IMR-90 (cell line): ENCODE measurements around the gene PRUNE2. TPM values are rescaled to one million over a fixed set of nuclear protein-coding genes. Genes with fewer than 3 reads are reported as not detected.

Experiments used
- ATAC-seq: fragments of 200-7000 bp; cut with Tn5 transposase; 2 replicates; pipeline ENCODE4 v1.9.1; 2020; ENCODE audit warnings: low read depth, mild to moderate bottlenecking, moderate library complexity
- BruUV-seq: library from RNA; stranded (reverse); fragments of 400-500 nt; replicated peaks from 2 replicates; lab custom pipeline; 2021; lab: Mats Ljungman, UMichigan
- CTCF ChIA-PET: fragments of 300-600 bp; formaldehyde crosslinking; extraction: SDS; loops from one replicate; lab custom pipeline; 2021; ENCODE audit warnings: antibody characterized with exemption; lab: Yijun Ruan, JAX
- POLR2A ChIA-PET: fragments of 300-600 bp; sonication (Branson Sonifier 250); formaldehyde crosslinking; loops from one replicate; lab custom pipeline; 2022; ENCODE audit warnings: antibody characterized with exemption; ENCODE audit not compliant: unreplicated experiment; lab: Charles Lee
- DNase-seq: peaks from one replicate; pipeline ENCODE4 v3.0.0; 2013
- H2AFZ ChIP-seq: replicated peaks from 2 replicates; pipeline ENCODE3; 2013; ENCODE audit warnings: low read length, mild to moderate bottlenecking; ENCODE audit not compliant: poor library complexity
- H2AK5ac ChIP-seq: 2 replicates; pipeline ENCODE4 v1.6.1; 2013; ENCODE audit warnings: low read depth, low read length, inconsistent platforms
- H2AK9ac ChIP-seq: replicated peaks from 2 replicates; pipeline ENCODE3; 2013; ENCODE audit warnings: mild to moderate bottlenecking, low read depth, low read length, moderate library complexity; ENCODE audit not compliant: poor library complexity
- H2BK120ac ChIP-seq: 2 replicates; pipeline ENCODE4 v1.6.1; 2013; ENCODE audit warnings: low read depth, low read length, inconsistent platforms
- H2BK15ac ChIP-seq: 3 replicates; pipeline ENCODE4 v1.6.1; 2013; ENCODE audit warnings: low read depth, low read length, inconsistent platforms
- H2BK20ac ChIP-seq: 2 replicates; pipeline ENCODE4 v1.6.1; 2013; ENCODE audit warnings: low read depth, mild to moderate bottlenecking, inconsistent platforms, low read length, moderate library complexity
- H2BK5ac ChIP-seq: 2 replicates; pipeline ENCODE4 v1.6.1; 2013; ENCODE audit warnings: mild to moderate bottlenecking, low read depth, low read length, inconsistent platforms; ENCODE audit not compliant: poor library complexity, severe bottlenecking
- H3K14ac ChIP-seq: replicated peaks from 2 replicates; pipeline ENCODE4 v1.6.1; 2013; ENCODE audit warnings: low read depth, low read length, inconsistent platforms
- H3K18ac ChIP-seq: 2 replicates; pipeline ENCODE4 v1.6.1; 2013; ENCODE audit warnings: low read depth, low read length, control low read depth
- H3K23ac ChIP-seq: 2 replicates; pipeline ENCODE4 v1.6.1; 2013; ENCODE audit warnings: low read depth, low read length, inconsistent platforms
- H3K27ac ChIP-seq: 2 replicates; pipeline ENCODE4 v1.5.1; 2013; ENCODE audit warnings: mild to moderate bottlenecking, control low read depth, low read length; ENCODE audit not compliant: insufficient read depth
- H3K27me3 ChIP-seq: 2 replicates; pipeline ENCODE4 v1.6.1; 2013; ENCODE audit warnings: low read length; ENCODE audit not compliant: control insufficient read depth, insufficient read depth
- H3K36me3 ChIP-seq: 2 replicates; pipeline ENCODE4 v1.6.1; 2013; ENCODE audit warnings: low read length, mixed read lengths; ENCODE audit not compliant: control insufficient read depth, insufficient read depth
- H3K4ac ChIP-seq: 2 replicates; pipeline ENCODE4 v1.6.1; 2013; ENCODE audit warnings: low read depth, low read length, inconsistent platforms
- H3K4me1 ChIP-seq: 2 replicates; pipeline ENCODE4 v1.6.1; 2013; ENCODE audit warnings: low read length, mixed read lengths; ENCODE audit not compliant: control insufficient read depth, insufficient read depth
- H3K4me2 ChIP-seq: 2 replicates; pipeline ENCODE4 v1.6.1; 2013; ENCODE audit warnings: low read depth, mild to moderate bottlenecking, control low read depth, low read length, moderate library complexity
- H3K4me3 ChIP-seq: 2 replicates; pipeline ENCODE4 v1.5.1; 2013; ENCODE audit warnings: low read depth, mild to moderate bottlenecking, control low read depth, low read length, moderate library complexity; ENCODE audit not compliant: insufficient read depth
- H3K56ac ChIP-seq: 2 replicates; pipeline ENCODE4 v1.6.1; 2013; ENCODE audit warnings: low read length, inconsistent platforms; ENCODE audit not compliant: insufficient read depth; ENCODE audit errors: extremely low read depth
- H3K79me1 ChIP-seq, 2 experiments: 2 replicates each; pipeline ENCODE4 v1.6.1; 2013; ENCODE audit warnings: low read length in 2 of 2, inconsistent platforms in 1 of 2, low read depth in 1 of 2
- H3K9ac ChIP-seq: 2 replicates; pipeline ENCODE4 v1.6.1; 2013; ENCODE audit warnings: low read depth, low read length, control low read depth
- H3K9me1 ChIP-seq: 2 replicates; pipeline ENCODE4 v1.6.1; 2013; ENCODE audit warnings: low read length, inconsistent platforms; ENCODE audit not compliant: insufficient read depth
- H3K9me3 ChIP-seq: 2 replicates; pipeline ENCODE4 v1.6.1; 2013; ENCODE audit warnings: low read length; ENCODE audit not compliant: control insufficient read depth, insufficient read depth
- H4K20me1 ChIP-seq: 2 replicates; pipeline ENCODE4 v1.6.1; 2013; ENCODE audit warnings: low read length, inconsistent platforms; ENCODE audit not compliant: insufficient read depth
- H4K5ac ChIP-seq: 2 replicates; pipeline ENCODE4 v1.6.1; 2013; ENCODE audit warnings: mild to moderate bottlenecking, low read depth, low read length, control low read depth
- H4K8ac ChIP-seq, 2 experiments: 2 replicates each; pipeline ENCODE4 v1.6.1; 2013; ENCODE audit warnings: low read depth in 2 of 2, low read length in 2 of 2, control low read depth in 1 of 2, inconsistent platforms in 1 of 2
- H4K91ac ChIP-seq: 2 replicates; pipeline ENCODE4 v1.6.1; 2013; ENCODE audit warnings: low read depth, low read length, inconsistent platforms; ENCODE audit not compliant: insufficient read depth
- BHLHE40 ChIP-seq: fragments of 150-350 bp; IDR thresholded peaks from 2 replicates; pipeline ENCODE4 v1.6.1; 2016; ENCODE audit warnings: mild to moderate bottlenecking, low read depth, low read length
- CEBPB ChIP-seq: IDR thresholded peaks from 2 replicates; pipeline ENCODE4 v1.6.1; 2012; ENCODE audit warnings: low read depth, low read length, improper control_type of control experiment
- CHD1 ChIP-seq: IDR thresholded peaks from 2 replicates; pipeline ENCODE4 v1.6.1; 2012; ENCODE audit warnings: low read depth, low read length, improper control_type of control experiment
- ELK1 ChIP-seq: fragments of 150-350 bp; IDR thresholded peaks from 2 replicates; pipeline ENCODE4 v1.6.1; 2016; ENCODE audit warnings: low read depth, mild to moderate bottlenecking, low read length, moderate library complexity, borderline replicate concordance
- FOS ChIP-seq: fragments of 150-350 bp; IDR thresholded peaks from 2 replicates; pipeline ENCODE4 v1.6.1; 2016; ENCODE audit warnings: low read depth, low read length
- MAFK ChIP-seq: IDR thresholded peaks from 2 replicates; pipeline ENCODE4 v1.6.1; 2012; ENCODE audit warnings: low read depth, low read length, improper control_type of control experiment
- MAZ ChIP-seq: IDR thresholded peaks from 2 replicates; pipeline ENCODE4 v1.6.1; 2012; ENCODE audit warnings: low read depth, mild to moderate bottlenecking, low read length, improper control_type of control experiment, moderate library complexity, borderline replicate concordance
- MXI1 ChIP-seq: IDR thresholded peaks from 2 replicates; pipeline ENCODE4 v1.6.1; 2012; ENCODE audit warnings: low read depth, mild to moderate bottlenecking, low read length, moderate library complexity, borderline replicate concordance
- NFE2L2 ChIP-seq: fragments of 150-350 bp; IDR thresholded peaks from 2 replicates; pipeline ENCODE4 v1.6.1; 2016; ENCODE audit warnings: low read depth, mild to moderate bottlenecking, low read length
- POLR2A ChIP-seq: IDR thresholded peaks from 2 replicates; pipeline ENCODE4 v1.6.1; 2012; ENCODE audit warnings: mild to moderate bottlenecking, low read depth, low read length
- RAD21 ChIP-seq: IDR thresholded peaks from 2 replicates; pipeline ENCODE4 v1.6.1; 2012; ENCODE audit warnings: low read length, improper control_type of control experiment
- RCOR1 ChIP-seq: IDR thresholded peaks from 2 replicates; pipeline ENCODE4 v1.6.1; 2012; ENCODE audit warnings: mild to moderate bottlenecking, low read length, improper control_type of control experiment; ENCODE audit not compliant: insufficient replicate concordance
- RFX5 ChIP-seq: IDR thresholded peaks from 2 replicates; pipeline ENCODE4 v1.8.0; 2012; ENCODE audit warnings: low read depth, mild to moderate bottlenecking, low read length, moderate library complexity
- USF2 ChIP-seq: fragments of 150-350 bp; IDR thresholded peaks from 2 replicates; pipeline ENCODE4 v1.6.1; 2017; ENCODE audit warnings: mild to moderate bottlenecking, antibody characterized with exemption, low read length, low read depth
- WGBS, 2 experiments: methylation state at CpG; one replicate each; pipeline versions ENCODE4 v1.1.5 to v1.1.7; 2013; ENCODE audit warnings: missing lambda C conversion rate in 2 of 2; ENCODE audit not compliant: insufficient read length in 1 of 2; ENCODE audit errors: extremely low coverage in 2 of 2; 5-methylcytosine and 5-hydroxymethylcytosine counted together
- dilution Hi-C: fragments of 300-500 bp; cut with HindIII; formaldehyde crosslinking; loops from one replicate; pipeline ENCODE4 v1.14.3; 2018; ENCODE audit warnings: low sequenced_read_pairs; ENCODE audit not compliant: unreplicated experiment
- in situ Hi-C: fragments of 300-500 bp; cut with MboI; formaldehyde crosslinking; loops from 3 replicates; pipeline ENCODE4 v1.14.3; 2019; ENCODE audit warnings: low sequenced_read_pairs, inconsistent platforms, mixed read lengths
- intact Hi-C: fragments of 100-400 bp; cut with micrococcal nuclease; formaldehyde crosslinking; loops from 2 replicates; pipeline ENCODE4 v1.10.0; 2022
- polyA plus RNA-seq, 3 experiments: library from polyadenylated mRNA; depleted of rRNA; stranded (reverse); fragments of >200 nt; gene quantifications; 2 replicates each; pipeline ENCODE4 v1.2.3, GENCODE V29; 2012; ENCODE audit warnings: low replicate concordance in 1 of 3
- total RNA-seq: library from RNA; depleted of rRNA; stranded (reverse); fragments of >200 nt; gene quantifications from 2 replicates; pipeline ENCODE4 v1.2.3, GENCODE V29; 2012
- TF ChIP-seq, protein P1 (sequence below): conservative IDR thresholded peaks from 2 replicates; pipeline ENCODE4 v1.5.1; 2012; ENCODE audit warnings: mild to moderate bottlenecking, low read depth, low read length, improper control_type of control experiment

PRUNE2 gene
- total and polyA plus RNA-seq, 2 of the 4 experiments (the other 2 are of a cell fraction) = 0.70 to 1.6 TPM

DNA sequence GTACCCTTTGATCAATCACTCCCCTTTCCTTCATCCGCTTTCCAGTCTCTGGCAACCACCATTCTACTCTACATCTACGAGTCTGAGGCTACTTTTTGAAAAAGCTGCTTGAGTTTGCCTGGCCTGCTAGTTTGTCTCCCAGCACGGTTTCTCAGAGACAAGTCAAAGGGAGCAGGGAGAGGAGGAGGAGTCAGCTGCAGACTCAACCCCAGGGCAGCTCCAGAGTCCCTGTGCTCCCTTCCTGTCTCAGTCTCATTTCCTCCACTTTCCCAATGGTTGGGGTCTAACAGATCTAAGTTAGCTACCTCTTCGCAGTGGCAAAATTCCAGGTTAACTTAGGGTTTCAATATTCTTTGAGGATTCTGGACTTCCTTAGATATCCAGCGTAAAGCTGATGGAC lies 221.7 kb downstream of the PRUNE2 start:
- H3K4ac ChIP-seq = no peak overlapping the region
- dilution Hi-C loops (no loop called here), in situ Hi-C loops (no loop called here), intact Hi-C loops (no loop called here)
- CTCF ChIA-PET = interaction anchor here (0.8 kb wide), 1 partner anchor 100 kb away, joined by 3 read pairs; no protein-coding TSS in a partner anchor
- H3K23ac ChIP-seq = no peak overlapping the region
- no TSS peak for BruUV-seq
- ATAC-seq (no peak), DNase-seq (no peak)
- no peaks in the 10 kb centered on the region for H4K20me1 ChIP-seq
- H3K79me1 ChIP-seq = no peaks in the 10 kb centered on the region
- no peak overlapping the region for H3K27ac ChIP-seq
- H4K91ac ChIP-seq = no peak overlapping the region
- H3K18ac ChIP-seq = no peak overlapping the region
- H2BK5ac ChIP-seq = no peak overlapping the region
- H2AK5ac ChIP-seq = no peak overlapping the region
- H3K14ac ChIP-seq = no peak overlapping the region
- H3K4me2 ChIP-seq = no peak overlapping the region
- no peak for TF ChIP-seq MAFK
- TF ChIP-seq CEBPB = no peak
- TF ChIP-seq RAD21 = no peak
- TF ChIP-seq MAZ = no peak
- no peak for TF ChIP-seq BHLHE40
- TF ChIP-seq NFE2L2 = no peak
- TF ChIP-seq RCOR1 = no peak
- no peak for TF ChIP-seq ELK1
- TF ChIP-seq RFX5 = no peak
- TF ChIP-seq, protein P1, sequence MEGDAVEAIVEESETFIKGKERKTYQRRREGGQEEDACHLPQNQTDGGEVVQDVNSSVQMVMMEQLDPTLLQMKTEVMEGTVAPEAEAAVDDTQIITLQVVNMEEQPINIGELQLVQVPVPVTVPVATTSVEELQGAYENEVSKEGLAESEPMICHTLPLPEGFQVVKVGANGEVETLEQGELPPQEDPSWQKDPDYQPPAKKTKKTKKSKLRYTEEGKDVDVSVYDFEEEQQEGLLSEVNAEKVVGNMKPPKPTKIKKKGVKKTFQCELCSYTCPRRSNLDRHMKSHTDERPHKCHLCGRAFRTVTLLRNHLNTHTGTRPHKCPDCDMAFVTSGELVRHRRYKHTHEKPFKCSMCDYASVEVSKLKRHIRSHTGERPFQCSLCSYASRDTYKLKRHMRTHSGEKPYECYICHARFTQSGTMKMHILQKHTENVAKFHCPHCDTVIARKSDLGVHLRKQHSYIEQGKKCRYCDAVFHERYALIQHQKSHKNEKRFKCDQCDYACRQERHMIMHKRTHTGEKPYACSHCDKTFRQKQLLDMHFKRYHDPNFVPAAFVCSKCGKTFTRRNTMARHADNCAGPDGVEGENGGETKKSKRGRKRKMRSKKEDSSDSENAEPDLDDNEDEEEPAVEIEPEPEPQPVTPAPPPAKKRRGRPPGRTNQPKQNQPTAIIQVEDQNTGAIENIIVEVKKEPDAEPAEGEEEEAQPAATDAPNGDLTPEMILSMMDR = no peak
- no peak for TF ChIP-seq USF2
- TF ChIP-seq CHD1 = no peak
- TF ChIP-seq MXI1 = no peak
- TF ChIP-seq POLR2A = no peak
- no peak for TF ChIP-seq FOS
- WGBS, 2 experiments = no CpG with 5 or more reads among the region's 5 CpGs
- no peak overlapping the region for H4K8ac ChIP-seq
- no peaks in the 10 kb centered on the region for H3K9me1 ChIP-seq
- H2BK15ac ChIP-seq = no peak overlapping the region
- no peaks in the 10 kb centered on the region for H3K36me3 ChIP-seq
- no peak overlapping the region for H3K9ac ChIP-seq
- H3K9me3 ChIP-seq = no peaks in the 10 kb centered on the region
- H2AK9ac ChIP-seq = no peak overlapping the region
- no peak overlapping the region for H2BK120ac ChIP-seq
- peaks cover 9% of the 10 kb centered on the region; the same call in 1 of the 2 replicates for H3K4me1 ChIP-seq
- no peak overlapping the region for H3K4me3 ChIP-seq
- H3K56ac ChIP-seq = no peak overlapping the region
- H4K5ac ChIP-seq = no peak overlapping the region
- H2BK20ac ChIP-seq = no peak overlapping the region
- H3K27me3 ChIP-seq = no peaks in the 10 kb centered on the region
- H2AFZ ChIP-seq = no peak overlapping the region
- POLR2A ChIA-PET = no interaction called here
